ENCODE results near the gene TMEM169. TPM values are rescaled to one million over a fixed set of nuclear protein-coding genes. Genes with fewer than 3 reads are reported as not detected.

TMEM169 gene
- total and polyA plus RNA-seq, 9 of the 15 experiments (the other 6 are each of a cell fraction or from before 2014, with no cell fraction given), result 0.01 to 0.09 (median 0.04) TPM; not detected in 5

GRCh38 chr2:216114714-216115531 is 33.2 kb downstream of the TMEM169 start (continued):
- TF ChIP-seq MGA (IDR thresholded peaks at IDR 0.05) (no peak), CSDE1 (IDR thresholded peaks at IDR 0.05) (no peak), ZFP1 (CRISPR knock-in tag; IDR thresholded peaks at IDR 0.05) (no peak), IFI16 (CRISPR knock-in tag; IDR thresholded peaks at IDR 0.05) (no peak), ATF2 (CRISPR knock-in tag; IDR thresholded peaks at IDR 0.05) (no peak), CEBPG (CRISPR knock-in tag; IDR thresholded peaks at IDR 0.05) (no peak), CEBPG (tag; conservative IDR thresholded peaks at IDR 0.05 in 1 of 2, IDR thresholded peaks at IDR 0.05 in 1 of 2) (no peak), FOS (IDR thresholded peaks at IDR 0.05; ENCODE audit: extremely low read depth, insufficient read length) (no peak), KHSRP (IDR thresholded peaks at IDR 0.05) (no peak), JUNB (CRISPR knock-in tag; conservative IDR thresholded peaks at IDR 0.05) (no peak)
- TF ChIP-seq, protein P1, sequence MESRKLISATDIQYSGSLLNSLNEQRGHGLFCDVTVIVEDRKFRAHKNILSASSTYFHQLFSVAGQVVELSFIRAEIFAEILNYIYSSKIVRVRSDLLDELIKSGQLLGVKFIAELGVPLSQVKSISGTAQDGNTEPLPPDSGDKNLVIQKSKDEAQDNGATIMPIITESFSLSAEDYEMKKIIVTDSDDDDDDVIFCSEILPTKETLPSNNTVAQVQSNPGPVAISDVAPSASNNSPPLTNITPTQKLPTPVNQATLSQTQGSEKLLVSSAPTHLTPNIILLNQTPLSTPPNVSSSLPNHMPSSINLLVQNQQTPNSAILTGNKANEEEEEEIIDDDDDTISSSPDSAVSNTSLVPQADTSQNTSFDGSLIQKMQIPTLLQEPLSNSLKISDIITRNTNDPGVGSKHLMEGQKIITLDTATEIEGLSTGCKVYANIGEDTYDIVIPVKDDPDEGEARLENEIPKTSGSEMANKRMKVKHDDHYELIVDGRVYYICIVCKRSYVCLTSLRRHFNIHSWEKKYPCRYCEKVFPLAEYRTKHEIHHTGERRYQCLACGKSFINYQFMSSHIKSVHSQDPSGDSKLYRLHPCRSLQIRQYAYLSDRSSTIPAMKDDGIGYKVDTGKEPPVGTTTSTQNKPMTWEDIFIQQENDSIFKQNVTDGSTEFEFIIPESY (CRISPR knock-in tag; IDR thresholded peaks at IDR 0.05), result no peak

All from K562 (cell line).